DMS114 treated with DMSO at 0.1 percent for 48 hours (cell line): Measurements from ENCODE around the gene BDH1.
A peak's percentile ranks its signal among the peaks of the same experiment; 100 is the strongest.
"Not testable (repeated sequence)": the region's sequence is repeated elsewhere in the genome, so short reads cannot be mapped to it uniquely, and the experiment has no call there.

Experiments used
- DNase-seq: peaks from one replicate; lab custom pipeline; 2025; ENCODE audit not compliant: unreplicated experiment; lab: John Stamatoyannopoulos, UW

BDH1 gene

DNA sequence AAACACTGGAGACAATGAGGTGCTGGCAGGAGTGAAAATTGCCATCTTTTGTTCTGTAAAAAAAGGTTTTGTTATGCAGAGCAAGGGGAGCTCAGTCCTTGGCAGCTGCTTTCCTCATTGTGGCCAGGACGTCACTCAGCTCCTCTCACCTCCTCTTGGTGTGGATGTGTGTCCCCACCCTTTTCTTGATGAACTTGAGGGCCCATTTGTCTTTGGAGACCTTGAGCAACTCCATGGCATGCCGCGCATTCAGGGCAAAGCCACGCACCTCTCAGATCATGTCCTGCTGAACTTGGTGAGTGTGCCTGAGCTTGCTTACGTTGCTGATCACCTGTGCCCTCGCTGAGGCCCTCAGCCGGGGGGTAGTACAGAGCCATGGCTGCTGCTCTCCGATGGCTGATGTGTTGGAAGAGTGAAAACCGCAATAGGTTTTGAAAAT lies 24.5 kb upstream of the BDH1 start:
- no peak for DNase-seq

DNA sequence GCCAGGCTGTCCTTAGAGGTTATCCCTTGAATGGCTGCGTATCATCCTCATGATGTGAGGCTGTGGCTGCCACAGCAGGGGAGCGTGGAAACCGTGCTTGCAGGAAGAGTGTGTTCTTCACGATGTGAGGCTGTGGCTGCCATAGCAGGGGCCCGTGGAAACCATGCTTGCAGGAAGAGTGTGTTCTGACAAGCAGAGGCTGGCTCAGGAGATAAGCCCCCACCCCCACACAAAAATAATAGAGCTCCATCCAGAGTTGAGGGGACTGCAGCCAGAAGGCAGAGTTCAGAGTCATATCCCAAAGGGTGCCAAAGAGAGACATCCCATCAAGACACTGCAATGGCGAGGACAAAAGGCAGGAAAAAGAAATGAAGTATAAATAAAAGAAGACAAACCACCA lies 22.6 kb upstream of the BDH1 start:
- DNase-seq, result no peak

DNA sequence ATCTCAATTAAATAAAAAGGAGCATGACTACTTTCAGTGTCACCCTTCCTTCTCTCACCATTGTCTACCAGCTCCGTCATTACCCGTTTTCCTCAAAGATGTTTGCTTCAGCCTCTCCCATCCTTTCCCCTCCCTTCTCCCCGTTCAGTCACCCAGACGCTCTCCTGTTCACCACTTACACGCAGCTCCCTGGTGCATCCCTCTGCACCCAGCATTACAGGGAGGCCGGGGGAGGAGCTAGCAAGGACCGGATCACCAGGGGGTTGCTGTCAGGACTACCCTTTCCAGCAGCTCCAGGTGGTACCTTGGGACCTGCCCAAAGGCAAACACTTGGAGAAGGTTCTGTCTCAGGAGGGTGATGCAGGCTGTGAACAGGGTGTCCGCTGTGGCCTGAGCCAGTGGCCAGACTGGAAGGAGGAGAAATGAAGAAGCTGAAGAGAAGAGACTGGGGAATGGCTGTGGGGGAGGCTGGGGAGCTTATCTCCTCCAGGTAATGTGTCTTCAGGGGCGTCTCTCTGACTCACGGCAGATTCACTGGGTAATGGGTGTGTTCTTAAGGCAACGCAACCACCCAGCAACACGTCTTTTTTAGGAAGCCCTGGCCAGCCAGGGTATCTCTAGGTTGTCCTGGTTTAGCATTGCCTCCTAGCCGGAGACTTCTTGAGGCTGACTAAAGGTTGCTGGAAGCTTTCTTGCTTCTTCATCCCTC lies 21.8 kb upstream of the BDH1 start:
- DNase-seq, result no peak

DNA sequence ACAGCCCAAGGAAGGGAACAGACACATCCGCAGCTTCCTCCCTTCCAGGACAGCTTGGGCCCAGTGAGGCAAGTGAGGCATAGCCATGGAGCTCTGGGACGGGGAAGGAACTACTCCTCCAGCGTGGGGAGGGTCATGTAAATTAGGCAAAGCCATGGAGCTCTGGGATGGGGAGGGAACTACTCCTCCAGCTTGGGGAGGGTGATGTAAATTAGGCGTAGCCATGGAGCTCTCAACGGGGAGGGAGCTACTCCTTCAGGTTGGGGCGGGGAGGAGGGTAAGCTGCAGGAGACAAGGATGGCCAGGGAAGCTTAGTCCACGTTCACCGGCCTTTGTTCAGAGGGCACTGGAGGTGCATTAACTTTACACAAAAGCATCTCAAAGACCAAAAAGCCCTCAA lies 21.1 kb upstream of the BDH1 start:
- DNase-seq, result no peak

DNA sequence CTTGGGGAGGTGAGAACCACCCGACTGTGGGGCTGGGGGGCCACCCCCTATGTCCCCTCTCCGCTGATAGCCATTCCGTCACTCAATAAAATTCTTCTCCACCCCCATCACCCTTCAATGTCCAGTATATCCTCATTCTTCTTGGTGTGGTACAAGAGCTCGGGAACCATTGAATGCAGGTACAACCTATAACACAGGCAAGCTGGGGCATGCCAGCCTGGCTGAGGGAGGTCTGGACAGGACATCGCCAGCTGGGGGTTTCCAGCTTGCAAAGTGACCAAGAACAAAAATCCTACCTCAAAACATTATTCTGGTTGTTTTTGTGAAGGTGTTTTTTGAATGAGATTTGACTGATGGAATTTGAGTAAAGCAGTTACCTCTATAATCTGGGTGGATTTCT lies 19.6 kb upstream of the BDH1 start:
- no peak for DNase-seq

DNA sequence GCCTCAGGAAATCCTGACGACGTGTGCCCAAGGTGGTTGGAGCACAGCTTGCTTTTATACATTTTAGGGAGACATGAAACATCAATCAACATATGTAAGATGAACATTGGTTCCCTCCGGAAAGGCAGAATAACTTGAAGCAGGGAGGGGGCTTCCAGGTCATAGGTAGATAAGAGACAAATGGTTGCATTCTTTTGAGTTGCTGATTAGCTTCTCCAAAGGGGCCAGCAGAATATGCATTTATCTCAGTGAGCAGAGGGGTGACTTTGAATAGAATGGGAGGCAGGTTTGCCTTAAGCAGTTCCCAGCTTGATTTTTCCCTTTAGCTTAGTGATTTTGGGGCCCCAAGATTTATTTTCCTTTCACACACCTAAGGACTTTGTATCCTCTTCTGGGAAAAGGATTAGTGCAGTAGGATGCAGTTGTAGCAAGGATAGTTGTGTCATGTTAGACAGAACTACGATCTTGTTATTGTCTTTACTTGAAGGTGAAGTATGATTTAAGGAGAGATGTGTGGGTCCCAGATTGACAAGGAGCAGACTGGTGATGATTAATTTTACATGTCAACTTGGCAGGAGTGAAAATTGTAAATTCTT lies 18.7 kb upstream of the BDH1 start:
- not testable (repeated sequence) for DNase-seq

DNA sequence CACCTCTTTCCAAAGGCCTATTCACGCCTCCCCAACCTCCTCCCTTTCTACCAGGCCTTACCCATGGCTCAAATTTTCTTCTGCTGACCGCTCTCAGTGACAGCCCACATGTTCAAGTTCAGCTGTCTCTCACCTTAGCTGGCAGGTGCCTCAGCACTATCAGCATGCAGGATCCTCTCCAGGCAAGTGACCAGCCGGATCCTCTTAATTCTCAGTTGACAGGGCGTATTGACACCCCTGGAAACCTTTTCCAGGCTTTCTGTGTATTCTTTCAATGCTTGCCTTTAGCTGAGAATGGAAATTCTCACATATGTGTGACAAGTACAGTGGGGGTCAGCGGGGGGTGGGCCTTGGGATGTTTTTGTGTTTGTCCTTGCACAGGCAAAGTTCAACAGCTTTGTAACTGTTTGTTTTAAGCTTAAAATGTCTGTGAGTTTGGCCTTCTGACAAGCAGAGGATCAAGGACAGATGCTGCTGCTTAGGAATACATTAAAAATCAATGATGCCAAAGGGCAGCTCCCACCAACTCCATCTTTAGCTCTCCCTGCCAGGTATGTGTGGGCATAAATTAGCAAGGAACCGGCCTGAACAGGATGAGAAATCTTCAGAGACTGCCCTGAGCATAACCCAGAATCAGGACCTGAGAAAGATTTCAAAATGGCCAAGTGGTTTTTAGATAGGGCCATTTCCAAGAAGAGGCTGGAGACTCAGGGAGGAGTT lies 17.4 kb upstream of the BDH1 start:
- no peak for DNase-seq

DNA sequence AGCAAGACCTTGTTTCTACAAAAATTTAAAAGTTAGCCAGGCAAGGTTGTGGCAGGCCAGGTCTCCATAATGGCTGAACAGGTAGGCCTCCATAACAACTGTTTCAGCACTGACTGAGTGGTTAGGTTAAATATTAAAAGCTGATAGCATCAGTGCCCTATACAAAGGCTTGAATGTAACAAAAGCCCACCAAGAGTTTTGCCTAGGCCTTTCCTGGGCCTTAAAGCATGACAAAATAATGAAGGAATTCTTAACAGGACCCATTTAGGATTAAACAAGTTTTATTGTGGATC lies 16.1 kb upstream of the BDH1 start:
- not testable (repeated sequence) for DNase-seq

DNA sequence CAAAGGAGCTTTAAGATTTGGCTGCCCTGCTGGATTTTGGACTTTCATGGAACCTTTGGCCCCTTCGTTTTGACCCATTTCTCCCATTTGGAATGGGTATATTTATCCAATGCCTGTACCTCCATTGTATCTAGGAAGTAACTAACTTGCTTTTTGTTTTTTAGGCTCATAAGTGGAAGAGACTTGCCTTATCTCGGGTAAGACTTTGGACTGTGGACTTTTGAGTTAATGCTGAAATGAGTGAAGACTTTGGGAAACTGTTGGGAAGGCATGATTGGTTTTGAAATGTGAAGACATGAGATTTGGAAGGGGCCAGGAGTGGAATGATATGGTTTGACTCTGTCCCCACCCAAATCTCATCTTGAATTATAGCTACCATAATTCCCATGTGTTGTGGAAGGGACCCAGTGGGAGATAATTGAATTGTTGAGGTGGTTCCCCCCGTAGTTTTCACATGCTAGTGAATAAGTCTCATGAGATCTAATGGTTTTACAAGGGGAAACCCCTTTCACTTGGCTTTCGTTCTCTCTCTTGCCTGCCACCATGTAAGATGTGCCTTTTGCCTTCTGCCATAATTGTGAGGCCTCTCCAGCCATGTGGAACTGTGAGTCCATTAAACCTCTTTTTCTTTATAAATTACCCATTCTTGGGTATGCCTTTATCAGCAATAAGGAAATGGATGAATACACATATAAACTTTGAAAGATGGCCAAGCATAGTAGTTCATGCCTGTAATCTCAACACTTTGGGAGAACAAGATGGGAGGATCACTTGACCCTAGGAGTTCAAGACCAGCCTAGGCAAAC lies 15.5 kb upstream of the BDH1 start:
- not testable (repeated sequence) for DNase-seq

DNA sequence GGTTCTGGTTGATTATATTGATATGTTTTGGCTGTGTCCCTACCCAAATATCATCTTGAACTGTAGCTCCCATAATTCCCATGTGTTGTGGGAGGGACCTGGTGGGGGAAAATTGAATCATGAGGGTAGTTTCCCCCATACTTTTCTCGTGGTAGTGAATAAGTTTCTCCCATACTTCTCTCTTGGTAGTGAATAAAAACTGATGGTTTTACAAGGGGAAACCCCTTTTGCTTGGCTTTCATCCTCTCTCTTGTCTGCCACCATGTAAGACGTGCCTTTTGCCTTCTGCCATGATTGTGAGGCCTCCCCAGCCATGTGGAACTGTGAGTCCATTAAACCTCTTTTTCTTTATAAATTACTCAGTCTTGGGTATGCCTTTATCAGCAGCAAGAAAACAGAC lies 13.7 kb upstream of the BDH1 start:
- DNase-seq, result not testable (repeated sequence)

DNA sequence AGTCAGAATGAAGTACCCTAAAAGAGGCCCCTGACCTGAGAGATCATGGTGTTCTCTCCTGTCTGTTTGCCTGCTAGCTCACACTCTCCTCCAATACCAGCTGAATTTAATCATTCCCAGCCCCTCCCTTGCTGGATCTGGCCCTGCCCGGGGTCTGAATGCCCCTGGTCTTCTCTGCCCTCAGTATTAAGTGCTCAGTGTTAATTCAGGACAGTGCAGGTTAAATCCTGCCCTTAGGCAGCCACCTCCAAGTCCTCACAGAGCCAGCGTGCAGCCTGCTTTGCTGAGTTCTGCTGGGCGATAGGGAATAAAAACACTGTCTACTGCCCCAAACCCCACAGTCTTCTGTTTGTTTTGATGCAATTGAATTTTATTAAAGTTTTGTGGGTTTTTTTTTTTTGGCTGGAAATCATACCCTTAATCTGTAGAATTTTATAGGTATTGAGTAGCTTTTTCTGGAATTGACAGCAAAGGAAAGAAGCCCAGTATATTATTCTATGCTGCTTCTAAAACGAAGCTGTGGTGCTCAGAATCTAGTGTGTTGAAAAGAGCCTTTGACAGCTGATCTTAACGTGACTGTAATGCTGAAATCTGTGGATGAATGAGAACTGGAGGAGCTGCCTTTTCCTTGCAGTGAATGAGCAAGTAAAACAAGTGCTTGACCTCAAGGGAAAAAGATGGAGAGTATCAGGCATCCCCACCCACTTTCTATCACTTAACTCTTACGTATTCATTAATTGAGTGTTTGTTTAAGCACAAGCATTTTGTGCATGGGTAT lies 12.3 kb upstream of the BDH1 start:
- no peak for DNase-seq

DNA sequence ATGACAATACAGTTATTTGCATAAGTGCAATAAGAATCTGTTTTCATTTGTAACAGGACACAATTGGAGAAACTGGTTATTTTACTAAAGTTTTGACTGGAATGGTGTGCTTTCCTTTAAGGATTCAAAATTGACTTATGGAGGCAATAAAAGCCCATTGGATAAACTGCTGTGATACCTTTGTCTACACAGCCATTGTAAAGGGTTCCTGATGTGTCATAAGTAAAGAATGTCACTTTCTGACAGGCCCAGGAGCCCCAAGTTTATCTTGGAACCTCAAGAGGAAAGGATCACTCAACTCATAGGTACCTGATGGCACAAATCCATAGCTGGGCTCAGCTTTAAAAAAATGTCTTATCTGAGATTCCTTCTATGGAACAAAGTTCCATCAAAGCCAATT lies 10.4 kb upstream of the BDH1 start:
- not testable (repeated sequence) for DNase-seq

DNA sequence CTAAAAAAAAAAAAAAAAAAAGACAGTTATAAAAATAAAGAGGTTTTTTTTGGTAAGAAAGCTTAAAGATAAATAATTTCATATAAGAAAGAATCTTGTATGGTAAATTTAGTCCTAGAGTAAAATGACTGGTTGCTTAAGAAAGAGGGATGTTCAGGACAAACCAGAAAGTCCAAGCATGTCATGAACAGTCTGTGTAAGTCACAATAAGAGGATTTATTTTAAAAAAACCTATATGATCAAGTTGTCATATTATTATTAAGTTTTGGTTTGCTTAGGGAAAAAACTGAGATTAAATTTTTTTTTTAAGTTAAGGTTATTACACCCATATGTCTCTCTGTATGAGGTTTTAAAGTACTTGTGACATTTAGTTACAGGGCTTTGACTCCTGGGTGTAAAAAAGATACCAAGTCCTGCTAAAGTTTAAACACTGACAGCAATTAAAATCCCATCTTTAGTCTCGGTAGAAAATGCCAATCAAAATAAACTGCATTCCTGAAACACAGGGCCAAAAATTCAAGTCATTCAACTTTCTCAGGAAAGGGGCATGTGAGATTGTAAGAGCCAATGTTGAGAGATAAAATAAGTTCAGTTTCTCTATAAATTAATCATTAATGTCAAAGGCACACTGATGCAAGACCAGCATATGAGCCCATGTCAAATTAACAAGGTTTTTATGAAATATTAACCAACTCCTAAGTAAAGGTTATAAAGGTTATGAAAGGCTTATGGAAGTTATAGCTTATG lies 8.5 kb upstream of the BDH1 start:
- DNase-seq, result no peak

DNA sequence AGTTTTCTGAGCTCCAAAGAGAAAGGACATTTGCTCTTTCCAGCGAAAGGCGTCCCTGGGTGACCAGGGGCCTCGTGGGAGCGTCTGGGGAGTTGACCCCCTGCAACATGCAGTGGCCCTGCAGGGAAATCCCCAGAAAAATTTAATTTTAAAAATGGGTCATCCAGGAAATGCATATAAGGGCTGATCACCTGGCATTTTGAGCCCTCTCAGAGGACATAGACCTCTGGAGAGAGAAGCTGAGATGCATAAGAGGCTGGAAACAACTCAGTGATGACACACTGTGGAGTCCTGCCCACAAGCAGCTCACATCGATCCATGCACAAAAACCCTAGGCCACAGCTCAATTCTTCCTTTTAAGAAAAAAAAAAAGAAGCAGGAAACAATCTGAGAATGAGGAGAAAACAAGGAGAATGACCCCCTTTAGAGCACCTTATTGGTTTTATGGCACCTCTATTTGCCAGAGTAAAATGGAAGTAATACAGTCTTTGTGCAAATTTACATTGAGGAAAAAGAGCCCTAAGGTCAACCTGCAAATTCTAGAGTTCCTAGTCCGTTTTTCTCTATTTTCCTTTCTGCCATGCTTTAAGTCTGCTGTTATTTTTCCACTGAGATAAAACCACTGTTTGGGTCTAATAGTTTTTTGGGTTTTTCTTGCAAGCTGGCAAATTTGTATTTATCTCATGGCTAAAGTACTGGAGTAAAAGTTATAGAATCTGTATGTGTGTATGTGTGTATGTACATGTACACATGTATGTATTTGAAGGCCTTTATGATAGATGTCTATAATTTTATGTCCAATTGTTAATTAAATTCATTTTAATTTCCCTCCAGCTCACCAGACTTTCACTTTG lies 6.9 kb upstream of the BDH1 start:
- no peak for DNase-seq

DNA sequence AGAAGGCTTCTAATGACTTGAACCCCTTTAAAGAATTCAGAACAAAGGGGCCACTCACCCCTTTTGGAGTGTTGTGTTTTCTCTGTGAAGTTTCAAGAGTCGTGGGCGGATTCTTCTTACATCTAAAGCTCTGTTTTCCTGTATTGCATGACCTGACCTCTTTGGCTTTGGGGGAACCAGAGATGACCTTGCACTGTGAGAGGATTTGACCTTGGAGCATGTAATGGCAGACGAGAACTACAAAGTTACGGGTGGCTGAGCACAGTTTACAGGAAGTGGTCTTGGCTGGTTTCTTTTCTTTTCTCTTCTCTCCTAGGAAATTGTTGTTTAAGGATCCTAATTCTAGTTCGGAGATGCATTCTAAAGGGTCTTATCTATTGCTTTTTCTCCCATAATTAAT lies 6.2 kb upstream of the BDH1 start:
- DNase-seq, result no peak

DNA sequence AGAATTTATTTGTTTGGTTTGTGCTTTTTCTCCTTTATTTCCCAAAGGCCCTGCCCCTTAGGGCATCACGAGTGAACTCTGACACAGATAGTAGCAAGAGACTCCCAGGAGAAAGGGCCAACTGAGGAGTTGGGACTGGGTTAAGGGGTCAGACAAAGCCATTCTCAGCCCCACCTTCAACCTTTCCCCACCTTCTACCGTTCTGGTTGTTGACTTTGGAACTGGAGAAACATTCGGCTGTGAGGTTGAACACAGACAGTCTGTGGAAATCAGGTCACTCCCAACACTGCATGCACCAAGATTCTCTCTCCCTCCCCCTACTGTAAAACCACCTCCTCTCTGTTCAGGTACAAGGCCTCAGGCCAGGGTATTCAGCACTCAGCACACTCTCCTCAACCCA lies 3.9 kb upstream of the BDH1 start:
- no peak for DNase-seq

DNA sequence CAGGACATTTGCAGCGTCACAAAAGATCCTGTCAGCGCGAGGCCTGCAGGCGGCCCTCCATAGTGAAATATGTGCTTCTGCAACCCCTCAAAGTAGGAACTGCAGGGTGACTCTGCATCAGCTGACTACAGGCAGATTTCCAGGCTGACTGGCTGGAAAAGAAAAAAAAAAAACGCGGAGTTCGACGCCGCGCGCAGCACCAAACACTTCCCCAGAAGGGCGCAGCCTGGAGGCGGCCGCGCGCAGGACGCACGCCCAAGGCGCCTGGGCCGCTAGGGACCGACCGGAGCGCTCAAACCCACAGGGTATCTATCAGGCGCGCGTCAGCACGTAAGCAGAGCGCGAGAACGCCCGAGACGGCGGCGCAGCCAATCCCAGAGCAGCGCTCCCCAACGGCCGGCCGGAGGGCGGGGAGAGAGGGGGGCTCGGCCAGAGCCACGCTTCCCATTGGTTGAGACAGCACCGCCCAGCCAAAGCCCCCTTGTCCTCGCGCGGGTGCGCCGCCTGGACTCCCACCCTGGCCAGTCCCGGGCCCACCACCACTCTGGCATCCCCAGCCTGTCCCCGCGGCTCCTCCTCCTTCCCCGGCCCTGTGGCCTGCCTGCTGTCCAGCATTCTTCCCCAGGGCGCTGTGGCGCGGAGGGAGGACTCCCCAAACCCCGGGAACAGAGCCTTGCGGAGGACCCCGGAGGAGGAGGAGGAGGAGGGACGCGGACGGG lies 1.0 kb downstream of the BDH1 start:
- DNase-seq, result peak; percentile 92

DNA sequence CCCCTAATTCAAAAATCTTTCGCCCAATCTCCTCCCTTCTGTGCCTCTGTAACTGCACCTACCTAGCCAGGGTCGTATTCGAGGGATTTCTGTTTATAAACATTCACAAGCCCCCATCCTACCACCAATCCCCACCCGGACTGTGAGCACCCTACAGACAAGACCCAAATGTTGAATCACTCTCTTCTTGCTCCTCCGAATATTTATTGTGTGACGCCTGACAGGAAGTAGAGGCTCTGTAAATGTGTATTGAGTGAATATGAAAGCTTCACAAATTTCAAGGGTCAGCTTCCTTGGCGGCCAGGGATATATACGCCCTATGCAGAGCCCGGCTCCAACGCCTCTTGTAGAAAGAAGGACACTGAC lies 1.6 kb downstream of the BDH1 start:
- no peak for DNase-seq

DNA sequence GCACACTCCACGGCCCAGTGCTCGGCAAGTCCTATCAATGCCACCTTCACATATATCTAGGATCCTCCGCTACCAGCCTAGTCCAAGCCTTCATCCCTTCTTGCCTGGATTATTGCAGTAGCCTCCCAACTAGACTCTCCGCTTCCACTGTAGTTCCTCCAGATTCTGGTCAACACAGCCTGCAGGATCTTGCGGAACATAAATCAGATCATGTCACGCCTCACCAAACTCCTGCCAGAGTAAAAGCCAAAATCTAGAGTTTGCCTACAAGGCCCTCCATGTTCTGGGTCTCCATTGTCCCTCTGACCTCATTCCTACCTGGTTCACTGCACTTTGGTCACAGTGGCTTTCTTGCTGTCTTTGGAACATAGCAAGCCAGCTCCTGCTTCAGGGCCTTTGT lies 3.6 kb downstream of the BDH1 start:
- DNase-seq, result no peak
